Prostate gland (tissue), 2 donors: ENCODE measurements around the gene WNK2.

Experiments
- POLR2AphosphoS5 ChIP-seq: sonication (generic); formaldehyde crosslinking; IDR thresholded peaks from one replicate; pipeline ENCODE4 v1.6.1; 2017; ENCODE audit warnings: antibody characterized with exemption
- TF ChIP-seq, protein P1 (sequence below), 4 experiments: fragments of 200-600 bp in 2 of 4; fragments of 450-650 bp in 2 of 4; sonication (generic) in 2 of 4; IDR thresholded peaks; 1 replicate in 3 of 4; 2 replicates in 1 of 4; pipeline ENCODE4 v1.5.1; 2016 to 2019; ENCODE audit warnings: antibody characterized with exemption in 4 of 4, mild to moderate bottlenecking in 2 of 4, moderate library complexity in 2 of 4

DNA sequence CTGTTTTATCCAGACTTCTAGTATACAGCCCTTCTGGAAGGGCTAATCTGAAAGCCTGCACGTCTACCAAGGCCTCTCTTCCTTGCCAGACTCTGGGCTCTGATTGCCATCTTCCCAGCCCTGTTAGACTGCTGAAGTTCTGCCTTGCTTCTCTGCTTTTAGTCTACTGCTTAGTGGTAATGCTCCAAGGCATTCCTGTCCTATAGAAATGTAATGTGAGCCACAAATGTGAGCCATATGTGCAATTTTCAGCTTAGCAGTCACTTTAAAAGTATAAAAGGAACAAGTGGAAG, 32.1 kb downstream of the WNK2 start:
- no peak for TF ChIP-seq POLR2AphosphoS5
- TF ChIP-seq, protein P1, sequence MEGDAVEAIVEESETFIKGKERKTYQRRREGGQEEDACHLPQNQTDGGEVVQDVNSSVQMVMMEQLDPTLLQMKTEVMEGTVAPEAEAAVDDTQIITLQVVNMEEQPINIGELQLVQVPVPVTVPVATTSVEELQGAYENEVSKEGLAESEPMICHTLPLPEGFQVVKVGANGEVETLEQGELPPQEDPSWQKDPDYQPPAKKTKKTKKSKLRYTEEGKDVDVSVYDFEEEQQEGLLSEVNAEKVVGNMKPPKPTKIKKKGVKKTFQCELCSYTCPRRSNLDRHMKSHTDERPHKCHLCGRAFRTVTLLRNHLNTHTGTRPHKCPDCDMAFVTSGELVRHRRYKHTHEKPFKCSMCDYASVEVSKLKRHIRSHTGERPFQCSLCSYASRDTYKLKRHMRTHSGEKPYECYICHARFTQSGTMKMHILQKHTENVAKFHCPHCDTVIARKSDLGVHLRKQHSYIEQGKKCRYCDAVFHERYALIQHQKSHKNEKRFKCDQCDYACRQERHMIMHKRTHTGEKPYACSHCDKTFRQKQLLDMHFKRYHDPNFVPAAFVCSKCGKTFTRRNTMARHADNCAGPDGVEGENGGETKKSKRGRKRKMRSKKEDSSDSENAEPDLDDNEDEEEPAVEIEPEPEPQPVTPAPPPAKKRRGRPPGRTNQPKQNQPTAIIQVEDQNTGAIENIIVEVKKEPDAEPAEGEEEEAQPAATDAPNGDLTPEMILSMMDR (IDR thresholded peaks at IDR 0.05), result no peak
